Measurements from ENCODE around the gene ELL. TPM values are rescaled to one million over a fixed set of nuclear protein-coding genes. Genes with fewer than 3 reads are reported as not detected.

ELL gene
- total and polyA plus RNA-seq, 9 of the 15 experiments (the other 6 are each of a cell fraction or from before 2014, with no cell fraction given), result 0.24 to 22.5 (median 4.1) TPM

- no peak for TF ChIP-seq CHD7 (IDR thresholded peaks at IDR 0.05; ENCODE audit: low read depth, low read length)
- no peak for TF ChIP-seq KAT8 (IDR thresholded peaks at IDR 0.05; ENCODE audit: low read depth)
- no peak for TF ChIP-seq RAD51 (IDR thresholded peaks at IDR 0.05; ENCODE audit: borderline replicate concordance, low read depth)
- TF ChIP-seq ZZZ3 (IDR thresholded peaks at IDR 0.05), result no peak
- TF ChIP-seq MITF (IDR thresholded peaks at IDR 0.05), result no peak
Observed at GRCh38 chr19:18457483-18458331, 64.2 kb downstream of the ELL start (continued).
